Cerebellar nuclear complex (tissue), 1 donor: ENCODE results near the gene TMEM255B.

ENCODE experiments used
- DNase-seq, 2 experiments: peaks; one replicate each; lab custom pipeline; 2025; lab: John Stamatoyannopoulos, UW

TMEM255B gene

GRCh38 chr13:113862191-113862930 lies 103.3 kb downstream of the TMEM255B start:
- DNase-seq: no peak

DNA sequence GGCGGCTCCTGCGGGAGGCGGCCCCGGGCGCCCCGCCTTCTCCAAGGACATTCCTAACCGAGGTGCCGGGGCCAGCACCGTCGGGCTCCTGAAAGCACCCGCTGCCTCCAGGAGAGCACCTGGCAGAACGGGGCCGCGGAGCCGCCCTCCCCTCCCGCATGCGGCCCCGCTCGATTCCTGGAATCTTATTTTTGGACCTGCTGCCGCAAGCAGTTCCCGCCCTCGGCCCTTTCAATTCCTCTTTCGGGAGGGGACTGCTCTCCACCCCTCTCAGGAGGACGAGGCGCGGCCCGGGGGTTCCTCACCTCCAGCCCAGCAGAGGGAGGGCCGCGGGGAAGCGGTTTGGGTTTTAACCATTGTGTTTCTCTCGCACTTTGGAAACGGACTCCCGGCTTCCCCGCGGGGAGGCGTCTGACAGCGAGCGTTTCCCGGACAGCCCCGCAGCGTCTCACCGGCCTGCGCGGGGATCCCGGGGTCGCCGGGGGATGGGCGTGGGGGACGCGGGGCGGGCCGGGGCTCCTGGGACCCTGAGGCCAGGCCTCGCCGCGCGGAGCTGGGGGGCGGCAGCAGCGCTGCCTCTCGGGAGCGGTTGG lies 104.0 kb downstream of the TMEM255B start:
- no peak for DNase-seq

DNA sequence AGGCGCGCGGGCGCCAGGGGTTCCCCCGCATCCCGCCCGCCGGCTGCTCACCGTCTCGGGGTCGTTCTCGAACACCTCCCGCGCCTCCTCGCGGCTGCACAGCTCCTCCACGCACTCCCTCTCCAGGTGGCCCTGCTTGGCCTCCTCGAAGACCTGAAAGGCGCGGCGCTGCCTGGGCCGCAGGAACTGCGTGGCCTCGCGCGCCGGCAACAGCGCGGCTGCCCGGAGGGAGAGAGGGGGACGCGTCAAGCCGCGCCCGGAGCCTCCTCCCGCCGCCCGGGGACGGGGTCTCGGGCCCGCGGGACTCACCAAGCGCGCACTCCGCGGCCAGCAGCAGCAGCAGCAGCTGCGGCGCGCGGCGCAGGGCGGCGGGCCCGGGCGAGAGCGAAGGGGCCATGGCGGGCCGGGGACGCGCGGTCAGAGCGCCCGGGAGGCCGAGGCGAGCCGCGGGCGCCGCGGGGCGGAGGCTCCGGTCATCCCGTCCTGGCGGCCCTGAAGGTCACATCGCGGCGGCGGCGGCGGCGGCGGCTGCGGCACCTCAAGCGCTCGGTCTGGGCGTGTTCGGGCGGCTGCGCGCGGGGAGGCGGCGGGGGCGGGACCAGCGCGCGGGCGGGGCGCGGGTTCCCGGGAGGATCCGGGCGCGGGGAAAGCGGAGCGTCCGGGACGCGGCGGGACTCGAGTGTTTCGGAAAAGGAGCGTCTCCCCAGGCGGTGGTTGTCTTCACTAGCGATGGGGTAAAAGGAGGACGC lies 104.7 kb downstream of the TMEM255B start, which contains the start of gene GAS6:
Gene GAS6 (minus strand): TSS at position 553 of the 749 bp plus-strand sequence. CDS start 156 bp downstream, at position 397.
- no peak for DNase-seq

DNA sequence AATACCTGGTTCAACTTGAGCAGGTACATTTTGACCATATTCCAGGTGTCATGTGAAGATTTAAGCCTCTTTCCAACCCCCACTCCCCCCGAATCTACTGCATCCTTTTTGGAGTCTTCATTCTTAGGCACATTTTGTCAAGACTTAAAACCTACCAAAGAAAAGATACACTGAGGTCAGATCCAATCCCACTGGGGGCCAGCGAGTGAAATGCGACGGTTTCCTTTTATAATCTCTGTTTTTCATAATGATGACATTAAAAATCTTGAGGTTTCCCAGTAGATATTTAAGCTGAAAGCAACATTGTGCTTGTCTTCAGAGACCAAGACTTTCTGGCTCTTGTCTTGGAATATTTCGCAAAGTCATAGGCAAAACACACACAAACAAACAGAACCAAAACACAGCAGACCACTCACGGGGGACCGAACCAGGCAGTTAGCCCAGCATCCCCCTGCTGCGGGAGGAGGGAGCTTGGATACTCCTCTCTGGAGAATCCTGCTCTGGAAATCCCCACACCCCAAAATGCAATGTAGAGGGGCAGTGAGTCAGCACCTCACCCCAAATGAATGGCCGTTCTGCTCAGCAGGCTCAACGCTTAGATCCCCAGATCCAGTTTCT lies 105.4 kb downstream of the TMEM255B start:
- DNase-seq: no peak

- no peak for DNase-seq
Measured at GRCh38 chr13:113865427-113865826, 106.4 kb downstream of the TMEM255B start.
